OCI-LY1 (cell line): ENCODE measurements around the gene TNFAIP3.
"Not testable (repeated sequence)": the region's sequence is repeated elsewhere in the genome, so short reads cannot be mapped to it uniquely, and the experiment has no call there.

Experiments
- H2AFZ ChIP-seq: fragments of 200-600 bp; sonication (generic), shearing (Covaris generic); 2 replicates; pipeline ENCODE4 v1.6.0; 2014; ENCODE audit warnings: antibody characterized with exemption, mild to moderate bottlenecking, low read length
- H3F3A ChIP-seq: fragments of 200-600 bp; sonication (generic), shearing (Covaris generic); 2 replicates; pipeline ENCODE4 v1.6.0; 2014; ENCODE audit warnings: mild to moderate bottlenecking, antibody characterized with exemption, low read length, moderate library complexity; ENCODE audit not compliant: insufficient read depth
- H3K27ac ChIP-seq: fragments of 200-600 bp; sonication (generic); 2 replicates; pipeline ENCODE4 v1.5.1; 2014; ENCODE audit warnings: low read length, mixed run types, mild to moderate bottlenecking, low read depth; ENCODE audit not compliant: poor library complexity, severe bottlenecking
- H3K27me3 ChIP-seq: fragments of 200-600 bp; sonication (generic); 2 replicates; pipeline ENCODE4 v1.6.0; 2014; ENCODE audit warnings: antibody characterized with exemption, mild to moderate bottlenecking, low read length, moderate library complexity; ENCODE audit not compliant: insufficient read depth
- H3K36me3 ChIP-seq: fragments of 200-600 bp; sonication (generic); 2 replicates; pipeline ENCODE4 v1.6.1; 2014; ENCODE audit warnings: mild to moderate bottlenecking, antibody characterized with exemption, low read length, moderate library complexity, mixed read lengths; ENCODE audit not compliant: insufficient read depth
- H3K4me1 ChIP-seq: fragments of 200-600 bp; sonication (generic); 2 replicates; pipeline ENCODE4 v1.5.1; 2014; ENCODE audit warnings: mild to moderate bottlenecking, low read length, moderate library complexity; ENCODE audit not compliant: insufficient read depth, severe bottlenecking
- H3K4me2 ChIP-seq: fragments of 200-600 bp; sonication (generic), shearing (Covaris generic); 2 replicates; pipeline ENCODE4 v1.6.1; 2014; ENCODE audit warnings: low read length
- H3K4me3 ChIP-seq: fragments of 200-600 bp; sonication (generic); 2 replicates; pipeline ENCODE4 v1.5.1; 2014; ENCODE audit warnings: low read length, low read depth, mild to moderate bottlenecking, mixed read lengths; ENCODE audit not compliant: poor library complexity, severe bottlenecking
- H3K79me2 ChIP-seq: fragments of 200-600 bp; shearing (Covaris generic); 2 replicates; pipeline ENCODE4 v1.6.1; 2016; ENCODE audit warnings: mixed run types, low read length, mixed read lengths; ENCODE audit not compliant: insufficient read depth
- H3K9ac ChIP-seq: fragments of 200-600 bp; sonication (generic), shearing (Covaris generic); 2 replicates; pipeline ENCODE4 v1.6.1; 2014; ENCODE audit warnings: mild to moderate bottlenecking, low read length, mixed read lengths
- H3K9me2 ChIP-seq: fragments of 200-600 bp; sonication (generic), shearing (Covaris generic); 2 replicates; pipeline ENCODE4 v1.6.1; 2014; ENCODE audit warnings: low read depth, mild to moderate bottlenecking, low read length, mixed read lengths
- H3K9me3 ChIP-seq: fragments of 200-600 bp; shearing (Covaris generic); 2 replicates; pipeline ENCODE4 v1.6.1; 2014; ENCODE audit warnings: low read length, mixed read lengths
- H4K20me1 ChIP-seq: fragments of 200-600 bp; sonication (generic), shearing (Covaris generic); 2 replicates; pipeline ENCODE4 v1.6.0; 2016; ENCODE audit warnings: mild to moderate bottlenecking, low read length; ENCODE audit not compliant: insufficient read depth
- CTCF ChIP-seq: fragments of 200-600 bp; sonication (generic), shearing (Covaris generic); IDR thresholded peaks from 2 replicates; pipeline ENCODE4 v1.5.1; 2017; ENCODE audit warnings: mild to moderate bottlenecking, antibody characterized with exemption, low read length, moderate library complexity, mixed read lengths
- EZH2 ChIP-seq: fragments of 200-600 bp; sonication (generic), shearing (Covaris generic); IDR thresholded peaks from 2 replicates; pipeline ENCODE4 v1.8.0; 2017; ENCODE audit warnings: borderline replicate concordance, mixed run types, mild to moderate bottlenecking, antibody characterized with exemption, low read length, moderate library complexity, mixed read lengths

The TNFAIP3 gene

GRCh38 chr6:137893726-137894125 lies 26.7 kb downstream of the TNFAIP3 start:
- no peaks in the 10 kb centered on the region for H3K79me2 ChIP-seq
- H3K4me3 ChIP-seq, result no peak overlapping the region
- no peak overlapping the region for H2AFZ ChIP-seq
- no peaks in the 10 kb centered on the region for H3K27me3 ChIP-seq
- no peaks in the 10 kb centered on the region for H3K9me3 ChIP-seq
- no peaks in the 10 kb centered on the region for H4K20me1 ChIP-seq
- no peaks in the 10 kb centered on the region for H3F3A ChIP-seq
- no peaks in the 10 kb centered on the region for H3K4me1 ChIP-seq
- H3K27ac ChIP-seq, result no peak overlapping the region
- no peak overlapping the region for H3K9ac ChIP-seq
- no peak overlapping the region for H3K4me2 ChIP-seq
- H3K9me2 ChIP-seq, result no peaks in the 10 kb centered on the region
- TF ChIP-seq CTCF (no peak), EZH2 (no peak)
- H3K36me3 ChIP-seq, result no peaks in the 10 kb centered on the region

- not testable (repeated sequence) for H3K27me3 ChIP-seq, H3K79me2 ChIP-seq, H3K9ac ChIP-seq, H2AFZ ChIP-seq, H3K4me3 ChIP-seq, H3K9me3 ChIP-seq, H3F3A ChIP-seq, H3K4me2 ChIP-seq, H3K36me3 ChIP-seq, H3K27ac ChIP-seq, H3K4me1 ChIP-seq, H4K20me1 ChIP-seq, H3K9me2 ChIP-seq
These were observed 27.3 kb downstream of the TNFAIP3 start for GRCh38 chr6:137894378-137894777.

GRCh38 chr6:137894779-137895385 lies 27.8 kb downstream of the TNFAIP3 start:
- H4K20me1 ChIP-seq, result no peaks in the 10 kb centered on the region
- no peak overlapping the region for H2AFZ ChIP-seq
- H3F3A ChIP-seq, result no peaks in the 10 kb centered on the region

More at GRCh38 chr6:137894779-137895385, 27.8 kb downstream of the TNFAIP3 start:
- H3K4me2 ChIP-seq, result no peak overlapping the region
- no peak overlapping the region for H3K27ac ChIP-seq
- H3K27me3 ChIP-seq, result no peaks in the 10 kb centered on the region
- no peak overlapping the region for H3K4me3 ChIP-seq
- no peaks in the 10 kb centered on the region for H3K9me3 ChIP-seq
- H3K9me2 ChIP-seq, result no peaks in the 10 kb centered on the region
- no peaks in the 10 kb centered on the region for H3K4me1 ChIP-seq
- TF ChIP-seq EZH2, result no peak
- no peak for TF ChIP-seq CTCF
- H3K36me3 ChIP-seq, result no peaks in the 10 kb centered on the region
- H3K79me2 ChIP-seq, result no peaks in the 10 kb centered on the region
- H3K9ac ChIP-seq, result no peak overlapping the region
